Loucy (cell line): ENCODE data around the gene SEMA4F.

ENCODE experiments used
- CTCF ChIP-seq: fragments of 200-600 bp; sonication (generic); conservative IDR thresholded peaks from 2 replicates; pipeline ENCODE4 v1.5.1; 2014; ENCODE audit warnings: mild to moderate bottlenecking, antibody characterized with exemption, low read length
- EZH2phosphoT487 ChIP-seq: fragments of 200-600 bp; IDR thresholded peaks from 2 replicates; pipeline ENCODE4 v1.6.1; 2018; ENCODE audit warnings: antibody characterized with exemption, mild to moderate bottlenecking, moderate library complexity, borderline replicate concordance

- TF ChIP-seq CTCF: no peak
- no peak for TF ChIP-seq EZH2phosphoT487
These were observed 8.7 kb upstream of the SEMA4F start for GRCh38 chr2:74645344-74645743.
